Measurements from ENCODE around the gene MMP1.

The MMP1 gene

DNA sequence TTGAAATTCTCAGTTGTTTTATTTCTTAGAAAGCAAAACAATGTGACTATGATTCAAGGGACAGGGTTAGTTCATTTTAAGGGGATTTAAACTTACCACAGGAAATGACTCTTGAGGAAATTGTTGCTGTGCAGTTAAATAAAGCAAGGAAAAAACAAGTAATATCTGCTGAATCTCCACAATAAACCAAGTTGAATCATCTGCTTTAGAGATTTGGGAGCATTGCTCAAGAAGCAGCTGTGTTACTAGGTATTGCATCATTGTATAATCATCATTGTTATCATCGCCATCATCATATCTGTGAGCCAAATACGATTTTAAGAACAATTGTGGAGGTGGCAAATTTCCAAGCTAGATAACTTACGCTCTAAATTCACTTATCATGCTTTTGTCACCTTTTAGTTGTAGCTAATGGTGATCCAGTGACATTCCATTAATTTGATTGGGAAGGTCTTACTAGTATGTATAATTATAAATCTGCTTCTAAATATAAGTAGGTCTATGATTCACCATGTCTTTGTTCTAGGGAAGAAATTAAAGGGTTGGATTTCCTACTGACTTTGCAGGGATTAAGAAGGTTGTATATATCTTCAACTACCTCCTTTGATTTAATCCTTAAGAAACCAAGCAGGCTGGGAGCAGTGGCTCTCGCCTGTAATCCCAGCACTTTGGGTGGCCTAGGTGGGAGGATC is 37.5 kb downstream of the MMP1 start:
- no peaks in the 10 kb centered on the region for H3K9me3 ChIP-seq (ENCODE audit: insufficient read depth, low read length, severe bottlenecking)
- no peaks in the 10 kb centered on the region for H3K4me1 ChIP-seq (ENCODE audit: insufficient read depth, low read length)
- ATAC-seq (ENCODE audit: insufficient read depth, low read depth) = no peak
- no peak overlapping the region for H3K4me2 ChIP-seq (ENCODE audit: insufficient read depth, low read length)
- no peaks in the 10 kb centered on the region for H3K79me2 ChIP-seq (ENCODE audit: insufficient read depth, low read length)
- no peaks in the 10 kb centered on the region for H3K36me3 ChIP-seq (ENCODE audit: insufficient read depth, low read length)
- H3K27ac ChIP-seq (ENCODE audit: low read length) = no peak overlapping the region
- H3K4me3 ChIP-seq (ENCODE audit: low read depth in 1 of 2, low read length in 2 of 2) = no peak overlapping the region
- no peak for DNase-seq
- no peaks in the 10 kb centered on the region for H4K20me1 ChIP-seq (ENCODE audit: insufficient read depth, low read length)
- no peak overlapping the region for H3K9ac ChIP-seq (ENCODE audit: low read depth, low read length)
- no peak for TF ChIP-seq EZH2 (IDR thresholded peaks at IDR 0.05; ENCODE audit: borderline replicate concordance, low read depth, low read length, severe bottlenecking)
- TF ChIP-seq, protein P1, sequence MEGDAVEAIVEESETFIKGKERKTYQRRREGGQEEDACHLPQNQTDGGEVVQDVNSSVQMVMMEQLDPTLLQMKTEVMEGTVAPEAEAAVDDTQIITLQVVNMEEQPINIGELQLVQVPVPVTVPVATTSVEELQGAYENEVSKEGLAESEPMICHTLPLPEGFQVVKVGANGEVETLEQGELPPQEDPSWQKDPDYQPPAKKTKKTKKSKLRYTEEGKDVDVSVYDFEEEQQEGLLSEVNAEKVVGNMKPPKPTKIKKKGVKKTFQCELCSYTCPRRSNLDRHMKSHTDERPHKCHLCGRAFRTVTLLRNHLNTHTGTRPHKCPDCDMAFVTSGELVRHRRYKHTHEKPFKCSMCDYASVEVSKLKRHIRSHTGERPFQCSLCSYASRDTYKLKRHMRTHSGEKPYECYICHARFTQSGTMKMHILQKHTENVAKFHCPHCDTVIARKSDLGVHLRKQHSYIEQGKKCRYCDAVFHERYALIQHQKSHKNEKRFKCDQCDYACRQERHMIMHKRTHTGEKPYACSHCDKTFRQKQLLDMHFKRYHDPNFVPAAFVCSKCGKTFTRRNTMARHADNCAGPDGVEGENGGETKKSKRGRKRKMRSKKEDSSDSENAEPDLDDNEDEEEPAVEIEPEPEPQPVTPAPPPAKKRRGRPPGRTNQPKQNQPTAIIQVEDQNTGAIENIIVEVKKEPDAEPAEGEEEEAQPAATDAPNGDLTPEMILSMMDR (IDR thresholded peaks at IDR 0.05; ENCODE audit: borderline replicate concordance, extremely low read depth, low read length, poor library complexity, severe bottlenecking) = no peak
- peaks cover 13% of the 10 kb centered on the region for H3K27me3 ChIP-seq (ENCODE audit: insufficient read depth, low read length, poor library complexity)
- H2AFZ ChIP-seq (ENCODE audit: low read depth, low read length) = no peak overlapping the region

- Histone ChIP-seq H3K4me2 (ENCODE audit: insufficient read depth, low read length) (no peak overlapping the region), H3K36me3 (ENCODE audit: insufficient read depth, low read length) (no peaks in the 10 kb centered on the region), H3K79me2 (ENCODE audit: insufficient read depth, low read length) (no peaks in the 10 kb centered on the region), H3K4me1 (ENCODE audit: insufficient read depth, low read length) (no peaks in the 10 kb centered on the region), H3K27me3 (ENCODE audit: insufficient read depth, low read length, poor library complexity) (peaks cover 8% of the 10 kb centered on the region), H2AFZ (ENCODE audit: low read depth, low read length) (no peak overlapping the region), H3K9me3 (ENCODE audit: insufficient read depth, low read length, severe bottlenecking) (no peaks in the 10 kb centered on the region), H4K20me1 (ENCODE audit: insufficient read depth, low read length) (no peaks in the 10 kb centered on the region), H3K9ac (ENCODE audit: low read depth, low read length) (no peak overlapping the region), H3K4me3 (ENCODE audit: low read depth in 1 of 2, low read length in 2 of 2) (no peak overlapping the region), H3K27ac (ENCODE audit: low read length) (no peak overlapping the region)
- no peak for TF ChIP-seq EZH2 (IDR thresholded peaks at IDR 0.05; ENCODE audit: borderline replicate concordance, low read depth, low read length, severe bottlenecking)
- TF ChIP-seq, protein P1 (IDR thresholded peaks at IDR 0.05; ENCODE audit: borderline replicate concordance, extremely low read depth, low read length, poor library complexity, severe bottlenecking) = no peak
- ATAC-seq (ENCODE audit: insufficient read depth, low read depth) (no peak), DNase-seq (no peak)
Measured at GRCh38 chr11:102757823-102758549, 40.0 kb downstream of the MMP1 start.

- Histone ChIP-seq H3K4me3 (ENCODE audit: low read depth in 1 of 2, low read length in 2 of 2) (no peak overlapping the region), H2AFZ (ENCODE audit: low read depth, low read length) (no peak overlapping the region), H4K20me1 (ENCODE audit: insufficient read depth, low read length) (no peaks in the 10 kb centered on the region), H3K27me3 (ENCODE audit: insufficient read depth, low read length, poor library complexity) (peaks cover 11% of the 10 kb centered on the region), H3K9ac (ENCODE audit: low read depth, low read length) (no peak overlapping the region), H3K9me3 (ENCODE audit: insufficient read depth, low read length, severe bottlenecking) (no peaks in the 10 kb centered on the region), H3K36me3 (ENCODE audit: insufficient read depth, low read length) (no peaks in the 10 kb centered on the region), H3K27ac (ENCODE audit: low read length) (no peak overlapping the region), H3K4me2 (ENCODE audit: insufficient read depth, low read length) (no peak overlapping the region), H3K4me1 (ENCODE audit: insufficient read depth, low read length) (no peaks in the 10 kb centered on the region), H3K79me2 (ENCODE audit: insufficient read depth, low read length) (no peaks in the 10 kb centered on the region)
- ATAC-seq (ENCODE audit: insufficient read depth, low read depth) (no peak), DNase-seq (no peak)
- TF ChIP-seq, protein P1 (IDR thresholded peaks at IDR 0.05; ENCODE audit: borderline replicate concordance, extremely low read depth, low read length, poor library complexity, severe bottlenecking) = no peak
- no peak for TF ChIP-seq EZH2 (IDR thresholded peaks at IDR 0.05; ENCODE audit: borderline replicate concordance, low read depth, low read length, severe bottlenecking)
Measured at GRCh38 chr11:102753267-102753666, 44.7 kb downstream of the MMP1 start.

Data from DND-41 (cell line).